ENCODE data around the gene TAF4.
"Not testable (repeated sequence)": the region's sequence is repeated elsewhere in the genome, so short reads cannot be mapped to it uniquely, and the experiment has no call there.

Gene TAF4

DNA sequence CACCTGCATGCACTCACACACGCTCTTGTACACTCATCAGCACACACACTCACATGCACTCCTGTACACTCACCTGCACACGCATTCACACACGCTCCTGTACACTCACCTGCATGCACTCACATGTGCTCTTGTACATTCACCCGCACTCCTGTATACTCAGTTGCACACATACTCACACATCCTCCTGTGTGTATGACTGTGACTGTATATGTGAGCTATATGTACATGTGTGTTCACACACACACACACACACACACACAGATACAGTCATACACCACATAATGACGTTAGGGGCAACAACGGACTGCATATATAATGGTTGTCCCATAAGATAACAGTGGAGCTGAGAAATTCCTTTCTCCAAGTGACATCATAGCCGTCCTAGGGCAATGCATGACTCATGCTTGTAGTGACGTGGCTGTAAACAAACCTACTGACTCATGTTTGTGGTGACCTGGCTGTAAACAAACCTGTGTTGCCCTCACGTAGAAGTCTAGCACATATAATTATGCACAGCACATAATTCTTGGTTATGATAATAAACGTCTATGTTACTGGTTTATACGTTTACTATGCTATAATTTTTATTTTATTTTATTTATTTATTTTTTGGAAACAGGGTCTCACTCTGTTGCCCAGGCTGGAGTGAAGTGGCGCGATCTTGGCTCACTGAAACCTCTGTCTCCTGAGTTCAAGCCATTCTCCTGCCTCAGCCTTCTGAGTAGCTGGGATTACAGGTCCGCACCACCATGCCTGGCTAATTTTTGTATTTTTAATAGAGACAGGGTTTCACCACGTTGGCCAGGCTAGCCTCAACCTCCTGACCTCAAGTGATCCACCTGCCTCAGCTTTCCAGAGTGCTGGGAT lies 22.8 kb upstream of the TAF4 start:
- ATAC-seq (replicated peaks) (no peak), DNase-seq (no peak)
- Mint-ChIP-seq H3K27me3 (peaks cover 19 to 20% of the 10 kb centered on the region in 2 donors), H3K9me3 (no peaks in the 10 kb centered on the region), H3K4me3 (no peak overlapping the region), H3K27ac (no peak overlapping the region), H3K36me3 (no peaks in the 10 kb centered on the region), H3K4me1 (no peaks in the 10 kb centered on the region)

DNA sequence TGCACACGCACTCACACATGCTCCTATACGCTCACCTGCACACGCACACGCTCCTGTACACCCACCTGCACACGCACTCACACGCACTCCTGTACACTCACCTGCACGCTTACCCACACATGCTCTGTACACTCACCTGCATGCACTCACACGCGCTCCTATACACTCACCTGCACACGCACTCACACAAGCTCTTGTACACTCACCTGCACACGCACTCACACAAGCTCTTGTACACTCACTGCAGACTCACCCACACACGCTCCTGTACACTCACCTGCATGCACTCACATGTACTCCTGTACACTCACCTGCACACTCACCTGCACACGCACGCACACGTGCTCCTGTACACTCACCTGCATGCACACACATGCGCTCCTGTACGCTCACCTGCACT lies 22.0 kb upstream of the TAF4 start:
- ATAC-seq (replicated peaks): no peak
- H3K27me3 Mint-ChIP-seq: peaks cover 16 to 20% of the 10 kb centered on the region in 2 donors
- H3K4me1 Mint-ChIP-seq: no peaks in the 10 kb centered on the region

DNA sequence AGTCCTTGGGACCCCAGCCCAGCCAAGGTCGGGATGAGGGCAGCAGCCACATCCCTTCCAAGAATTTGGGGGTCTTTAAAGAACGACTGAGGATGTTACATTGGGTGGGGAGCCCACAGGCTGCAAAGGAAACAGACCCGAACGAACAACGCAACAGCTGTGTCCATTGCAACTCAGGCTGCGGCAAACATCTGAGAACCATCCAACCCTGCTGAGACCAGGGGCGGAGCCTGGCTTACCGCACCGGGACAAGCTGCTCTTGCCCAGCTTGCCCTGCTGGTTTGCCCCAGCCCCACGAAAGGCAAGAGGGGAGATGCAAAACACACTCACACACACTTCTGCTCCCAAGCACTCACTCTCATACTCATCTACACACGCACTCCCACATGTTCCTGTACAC lies 21.5 kb upstream of the TAF4 start:
- no peak for ATAC-seq (replicated peaks)
- no peak for DNase-seq
- Mint-ChIP-seq H3K27ac (no peak overlapping the region), H3K36me3 (no peaks in the 10 kb centered on the region), H3K4me3 (no peak overlapping the region), H3K9me3 (no peaks in the 10 kb centered on the region), H3K4me1 (no peaks in the 10 kb centered on the region), H3K27me3 (peaks cover 16 to 17% of the 10 kb centered on the region in 2 donors)

More for the DNA sequence above, 22.0 kb upstream of the TAF4 start:
- no peaks in the 10 kb centered on the region for H3K9me3 Mint-ChIP-seq
- H3K27ac Mint-ChIP-seq: no peak overlapping the region
- no peak overlapping the region for H3K4me3 Mint-ChIP-seq
- DNase-seq: no peak
- H3K36me3 Mint-ChIP-seq: no peaks in the 10 kb centered on the region

DNA sequence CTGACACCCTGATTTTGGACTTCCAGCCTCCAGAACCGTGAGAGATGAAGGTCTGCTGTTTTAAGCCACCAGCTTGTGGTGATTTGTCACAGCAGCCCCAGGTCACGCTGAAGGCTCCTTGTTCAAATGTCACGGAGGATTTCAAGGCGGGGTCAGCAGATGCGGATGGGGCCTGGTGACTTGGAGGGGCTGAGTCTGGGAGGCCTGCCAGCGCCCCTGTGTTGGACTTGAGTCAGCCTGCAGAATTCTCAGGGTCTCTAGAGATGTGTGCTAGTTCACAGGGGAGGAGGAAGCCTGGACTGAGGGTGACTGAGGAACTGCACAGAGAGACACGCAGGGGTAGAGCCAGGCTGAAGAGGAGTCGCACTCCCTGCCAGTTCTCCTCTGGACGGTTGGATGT lies 19.5 kb upstream of the TAF4 start:
- no peak overlapping the region for H3K27ac Mint-ChIP-seq
- H3K36me3 Mint-ChIP-seq: no peaks in the 10 kb centered on the region
- no peak overlapping the region for H3K4me3 Mint-ChIP-seq
- ATAC-seq (replicated peaks) (no peak), DNase-seq (no peak)
- peaks cover 15 to 16% of the 10 kb centered on the region in 2 donors for H3K27me3 Mint-ChIP-seq
- peaks cover 3 to 5% of the 10 kb centered on the region in 2 donors for H3K9me3 Mint-ChIP-seq
- no peaks in the 10 kb centered on the region for H3K4me1 Mint-ChIP-seq

DNA sequence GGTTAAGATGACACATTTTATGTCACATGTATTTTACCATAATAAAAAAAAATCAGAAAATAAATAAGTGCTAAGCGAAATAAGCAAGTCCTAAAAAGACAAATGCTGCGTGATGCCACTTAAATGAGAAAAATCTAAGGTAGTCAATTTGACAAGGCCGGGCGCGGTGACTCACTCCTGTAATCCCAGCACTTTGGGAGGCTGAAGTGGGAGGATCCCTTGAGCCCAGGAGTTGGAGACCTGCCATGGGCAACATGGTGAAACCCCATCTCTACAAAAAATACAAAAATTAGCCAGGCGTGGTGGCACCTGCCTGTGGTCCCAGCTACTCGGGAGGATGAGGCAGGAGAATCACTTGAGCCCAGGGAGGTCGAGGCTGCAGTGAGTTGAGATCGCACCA lies 18.5 kb upstream of the TAF4 start:
- not testable (repeated sequence) for ATAC-seq (replicated peaks); H3K4me1 Mint-ChIP-seq; DNase-seq; H3K9me3 Mint-ChIP-seq; H3K36me3 Mint-ChIP-seq; H3K4me3 Mint-ChIP-seq; H3K27ac Mint-ChIP-seq
- H3K27me3 Mint-ChIP-seq: peaks cover 15 to 16% of the 10 kb centered on the region in 2 donors

DNA sequence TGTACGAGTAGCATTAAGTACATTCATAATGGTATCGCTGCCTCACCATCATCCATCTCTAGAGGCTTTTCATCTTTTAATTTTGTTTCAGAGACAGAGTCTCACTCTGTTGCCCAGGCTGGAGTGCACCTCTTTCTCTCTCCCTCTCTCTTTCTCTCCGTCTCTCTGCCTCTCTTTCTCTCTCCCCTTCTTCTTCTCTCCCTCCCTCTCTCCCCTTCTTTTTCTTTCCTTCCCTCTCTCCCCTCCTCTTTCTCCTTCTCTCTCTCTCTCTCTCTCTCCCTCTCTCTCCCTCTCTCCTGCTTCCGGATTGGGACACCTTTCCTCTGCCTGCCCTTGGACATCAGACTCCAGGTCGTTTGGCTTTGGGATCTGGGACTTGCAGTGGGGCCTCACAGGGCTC lies 17.6 kb upstream of the TAF4 start:
- ATAC-seq (replicated peaks) (no peak), DNase-seq (no peak)
- peaks cover 0 to 2% of the 10 kb centered on the region in 2 donors for H3K36me3 Mint-ChIP-seq
- peaks cover 4 to 5% of the 10 kb centered on the region in 2 donors for H3K9me3 Mint-ChIP-seq
- H3K4me3 Mint-ChIP-seq: no peak overlapping the region
- peaks cover 15 to 16% of the 10 kb centered on the region in 2 donors for H3K27me3 Mint-ChIP-seq
- H3K4me1 Mint-ChIP-seq: no peaks in the 10 kb centered on the region
- no peak overlapping the region for H3K27ac Mint-ChIP-seq

DNA sequence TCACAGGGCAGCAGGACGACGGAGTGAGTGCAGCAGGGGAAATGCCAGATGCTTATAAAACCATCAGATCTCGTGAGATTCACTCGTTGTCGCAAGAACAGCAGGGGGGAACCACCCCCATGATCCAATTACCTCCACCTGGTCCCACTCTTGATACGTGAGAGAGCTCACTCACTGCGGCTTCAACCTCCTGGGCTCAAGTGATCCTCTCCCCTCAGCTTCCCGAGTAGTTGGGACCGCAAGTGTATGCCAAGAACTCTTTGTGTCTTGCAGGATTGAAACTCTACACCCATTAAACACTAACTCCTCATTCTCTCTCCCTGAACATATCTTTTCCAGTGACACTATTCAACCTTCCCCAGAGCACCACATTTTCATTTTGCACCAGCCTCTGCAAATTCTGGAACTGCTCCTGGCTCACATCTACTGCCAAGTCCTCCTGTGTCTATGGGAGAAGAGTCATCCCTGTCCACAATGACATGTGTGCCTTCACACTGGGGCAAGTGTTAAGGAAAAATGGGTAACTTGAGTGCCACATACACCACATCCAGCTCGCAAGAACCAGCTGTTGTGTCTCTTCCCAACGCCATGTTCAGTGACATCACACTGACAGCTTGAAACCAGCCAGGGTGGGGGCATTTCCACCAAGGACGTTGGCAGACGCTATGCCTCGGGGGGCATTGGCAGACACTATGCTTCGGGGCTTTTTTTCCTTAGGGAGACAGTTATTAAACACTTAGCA lies 14.7 kb upstream of the TAF4 start:
- no peak overlapping the region for H3K4me3 Mint-ChIP-seq
- peaks cover 5% of the 10 kb centered on the region in 2 donors for H3K36me3 Mint-ChIP-seq
- H3K27me3 Mint-ChIP-seq: peaks cover 13 to 15% of the 10 kb centered on the region in 2 donors
- peaks cover 8 to 12% of the 10 kb centered on the region in 2 donors for H3K9me3 Mint-ChIP-seq
- DNase-seq: no peak
- ATAC-seq (replicated peaks): no peak
- no peaks in the 10 kb centered on the region for H3K4me1 Mint-ChIP-seq
- no peak overlapping the region for H3K27ac Mint-ChIP-seq

DNA sequence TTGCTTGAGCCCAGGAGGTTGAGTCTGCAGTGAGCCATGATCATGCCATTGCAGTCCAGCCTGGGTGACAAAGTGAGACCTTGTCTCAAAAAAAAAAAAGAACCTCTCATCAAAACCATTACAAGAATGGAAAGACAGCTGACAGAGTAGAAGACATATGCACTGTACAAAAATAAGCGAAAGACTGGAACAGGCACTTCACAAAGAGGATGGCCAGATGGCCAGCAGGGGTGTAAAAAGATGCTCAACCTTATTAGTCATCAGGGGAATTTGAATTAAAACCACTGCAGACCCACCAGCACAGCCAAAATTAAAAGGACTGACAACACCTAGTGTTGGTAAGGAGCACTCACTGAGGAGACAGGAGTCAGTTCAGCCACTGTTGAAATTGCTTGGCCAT lies 13.5 kb upstream of the TAF4 start:
- Mint-ChIP-seq H3K9me3 (peaks cover 13 to 14% of the 10 kb centered on the region in 2 donors), H3K27me3 (peaks cover 6 to 8% of the 10 kb centered on the region in 2 donors), H3K27ac (no peak overlapping the region), H3K36me3 (peaks cover 7 to 10% of the 10 kb centered on the region in 2 donors), H3K4me1 (no peaks in the 10 kb centered on the region), H3K4me3 (no peak overlapping the region)
- DNase-seq (no peak), ATAC-seq (replicated peaks) (no peak)

DNA sequence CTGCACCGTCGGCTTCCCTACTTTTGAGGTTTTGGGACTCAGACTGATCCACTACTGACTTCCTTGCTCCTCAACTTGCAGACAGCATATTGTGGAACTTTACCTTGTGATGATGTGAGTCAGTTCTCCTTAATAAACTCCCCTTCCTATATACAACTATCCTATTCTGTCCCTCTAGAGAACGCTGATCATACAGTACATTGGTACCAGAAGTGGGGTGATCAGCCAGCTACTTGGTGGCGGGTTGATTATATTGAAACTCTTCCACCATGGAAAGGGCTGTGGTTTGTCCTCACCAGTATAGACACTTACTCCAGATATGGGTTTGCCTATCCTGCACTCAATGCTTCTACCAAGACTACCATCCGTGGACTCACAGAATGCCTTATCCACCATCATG lies 7.6 kb upstream of the TAF4 start:
- H3K4me3 Mint-ChIP-seq: no peak overlapping the region
- H3K27ac Mint-ChIP-seq: no peak overlapping the region
- H3K4me1 Mint-ChIP-seq: no peaks in the 10 kb centered on the region
- ATAC-seq (replicated peaks) (no peak), DNase-seq (no peak)
- H3K9me3 Mint-ChIP-seq: peaks cover 13 to 17% of the 10 kb centered on the region in 2 donors
- peaks cover 0 to 20% of the 10 kb centered on the region in 2 donors for H3K27me3 Mint-ChIP-seq
- H3K36me3 Mint-ChIP-seq: peaks cover 11 to 15% of the 10 kb centered on the region in 2 donors

DNA sequence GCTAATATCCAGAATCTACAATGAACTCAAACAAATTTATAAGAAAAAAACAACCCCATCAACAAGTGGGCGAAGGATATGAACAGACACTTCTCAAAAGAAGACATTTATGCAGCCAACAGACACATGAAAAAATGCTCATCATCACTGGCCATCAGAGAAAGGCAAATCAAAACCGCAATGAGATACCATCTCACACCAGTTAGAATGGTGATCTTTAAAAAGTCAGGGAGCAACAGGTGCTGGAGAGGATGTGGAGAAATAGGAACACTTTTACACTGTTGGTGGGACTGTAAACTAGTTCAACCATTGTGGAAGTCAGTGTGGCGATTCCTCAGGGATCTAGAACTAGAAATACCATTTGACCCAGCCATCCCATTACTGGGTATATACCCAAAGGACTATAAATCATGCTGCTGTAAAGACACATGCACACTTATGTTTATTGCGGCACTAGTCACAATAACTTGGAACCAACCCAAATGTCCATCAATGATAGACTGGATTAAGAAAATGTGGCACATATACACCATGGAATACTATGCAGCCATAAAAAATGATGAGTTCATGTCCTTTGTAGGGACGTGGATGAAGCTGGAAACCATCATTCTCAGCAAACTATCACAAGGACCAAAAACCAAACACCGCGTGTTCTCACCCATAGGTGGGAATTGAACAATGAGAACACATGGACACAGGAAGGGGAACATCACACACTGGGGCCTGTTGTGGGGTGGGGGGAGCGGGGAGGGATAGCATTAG lies 6.2 kb upstream of the TAF4 start:
- not testable (repeated sequence) for H3K4me3 Mint-ChIP-seq

DNA sequence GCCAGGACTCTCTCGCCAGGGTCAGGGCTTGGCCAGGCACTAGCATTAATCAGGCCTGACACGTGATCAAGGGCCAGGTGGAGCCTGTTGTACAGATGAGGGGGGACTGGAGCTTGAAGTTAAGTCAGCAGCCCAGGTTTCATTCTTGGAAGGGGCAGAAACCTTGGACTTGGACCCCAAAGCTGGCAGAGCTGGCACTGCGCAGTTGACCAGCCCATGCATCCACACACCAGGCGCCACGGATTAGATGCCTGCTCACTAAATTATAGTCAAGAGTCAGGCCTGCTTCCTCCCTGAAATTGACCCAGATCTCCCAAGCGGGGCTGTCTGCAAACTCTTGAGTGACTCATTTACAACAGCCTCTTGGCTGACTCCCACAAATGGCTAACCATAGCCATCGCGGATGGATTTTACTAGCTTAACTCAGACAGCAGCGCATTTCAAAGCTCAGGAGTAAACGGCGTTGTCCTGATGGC lies 4.1 kb upstream of the TAF4 start:
- Mint-ChIP-seq H3K4me1 (peaks cover 10 to 17% of the 10 kb centered on the region in 2 donors), H3K27ac (no peak overlapping the region), H3K27me3 (peaks cover 0 to 20% of the 10 kb centered on the region in 2 donors), H3K36me3 (peaks cover 5 to 6% of the 10 kb centered on the region in 2 donors), H3K4me3 (no peak overlapping the region), H3K9me3 (peaks cover 4 to 9% of the 10 kb centered on the region in 2 donors)
- ATAC-seq (replicated peaks): no peak
- DNase-seq: no peak

More for the DNA sequence above, 6.2 kb upstream of the TAF4 start:
- not testable (repeated sequence) for ATAC-seq (replicated peaks); H3K27ac Mint-ChIP-seq; DNase-seq
- peaks cover 8 to 12% of the 10 kb centered on the region in 2 donors for H3K4me1 Mint-ChIP-seq
- H3K36me3 Mint-ChIP-seq: peaks cover 11 to 15% of the 10 kb centered on the region in 2 donors
- peaks cover 0 to 20% of the 10 kb centered on the region in 2 donors for H3K27me3 Mint-ChIP-seq
- peaks cover 9 to 17% of the 10 kb centered on the region in 2 donors for H3K9me3 Mint-ChIP-seq

DNA sequence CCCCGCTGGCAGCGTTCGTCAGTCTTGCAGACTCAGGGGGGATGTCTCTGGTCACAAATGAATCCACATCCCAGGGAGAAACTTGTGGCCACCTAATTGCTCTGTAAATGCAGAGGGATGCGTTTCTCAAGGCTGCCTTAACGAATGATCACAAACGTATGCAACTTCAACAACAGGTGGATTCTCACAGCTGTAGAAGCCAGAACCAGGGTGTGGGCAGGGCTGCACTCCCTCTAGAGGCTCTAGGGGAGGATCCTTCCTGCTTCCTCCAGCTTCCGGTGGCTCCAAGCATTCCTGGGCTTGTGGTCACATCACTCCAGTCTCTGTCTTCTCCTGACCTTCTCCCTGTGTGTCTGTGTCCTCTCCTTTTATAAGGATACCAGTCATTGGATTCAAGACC lies 3.3 kb upstream of the TAF4 start:
- no peak for ATAC-seq (replicated peaks)
- peaks cover 2 to 9% of the 10 kb centered on the region in 2 donors for H3K9me3 Mint-ChIP-seq
- no peak overlapping the region for H3K27ac Mint-ChIP-seq
- peaks cover 0 to 20% of the 10 kb centered on the region in 2 donors for H3K27me3 Mint-ChIP-seq
- no peak overlapping the region for H3K4me3 Mint-ChIP-seq
- H3K36me3 Mint-ChIP-seq: peaks cover 6 to 7% of the 10 kb centered on the region in 2 donors
- H3K4me1 Mint-ChIP-seq: peaks cover 10 to 19% of the 10 kb centered on the region in 2 donors
- DNase-seq: no peak

DNA sequence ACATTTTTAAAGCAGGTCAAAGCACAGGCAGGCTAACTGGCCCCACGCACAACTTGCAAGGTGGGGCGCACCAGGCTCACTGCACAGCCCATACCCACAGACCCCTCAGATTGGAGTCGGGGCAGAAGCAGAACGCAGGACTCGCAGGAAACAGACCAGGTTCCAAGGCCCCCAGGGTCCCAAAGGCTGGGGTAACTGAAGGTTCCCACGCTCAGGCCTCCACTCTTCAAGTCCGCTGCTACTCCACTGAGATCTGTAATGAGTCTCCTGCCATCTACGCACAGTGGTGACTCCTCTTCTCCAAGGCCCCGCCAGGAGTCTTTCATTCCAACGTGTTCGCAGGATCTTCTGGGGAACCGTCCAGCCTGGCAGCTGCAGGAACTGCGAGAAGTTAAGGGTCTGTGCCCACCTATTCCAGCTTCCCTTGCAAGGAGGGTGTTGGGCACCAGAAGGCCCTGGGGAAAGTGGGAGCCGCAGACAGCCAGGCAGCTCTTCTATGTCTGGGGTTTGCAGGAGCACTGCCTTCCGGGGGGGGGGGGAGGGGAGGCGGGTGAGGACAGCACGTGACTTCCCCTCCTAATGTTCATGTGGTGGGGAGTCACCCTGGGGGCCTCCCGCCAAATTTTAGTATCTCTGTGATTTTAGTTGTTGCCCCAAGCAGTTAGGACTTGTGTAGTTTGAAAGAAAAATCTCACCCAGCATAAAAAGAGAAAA lies 2.0 kb upstream of the TAF4 start:
- peaks cover 18 to 32% of the 10 kb centered on the region in 2 donors for H3K4me1 Mint-ChIP-seq
- no peak overlapping the region for H3K27ac Mint-ChIP-seq

More for the DNA sequence above, 2.0 kb upstream of the TAF4 start:
- H3K4me3 Mint-ChIP-seq: no peak overlapping the region
- no peaks in the 10 kb centered on the region for H3K9me3 Mint-ChIP-seq
- DNase-seq (no peak), ATAC-seq (replicated peaks) (no peak)
- peaks cover 0 to 13% of the 10 kb centered on the region in 2 donors for H3K27me3 Mint-ChIP-seq
- peaks cover 4 to 9% of the 10 kb centered on the region in 2 donors for H3K36me3 Mint-ChIP-seq
